Left lung (tissue), 10 donors: ENCODE measurements around the gene PCDH1. TPM values are rescaled to one million over a fixed set of nuclear protein-coding genes. Genes with fewer than 3 reads are reported as not detected.

ENCODE experiments used
- ATAC-seq: fragments of 200-7000 bp; cut with Tn5 transposase; one replicate; pipeline ENCODE4 v1.9.1; 2020; ENCODE audit warnings: moderate library complexity
- DNase-seq, 4 donors: peaks; one replicate each; pipeline ENCODE4 v3.0.0-alpha.2; 2013 to 2020
- H3K27ac ChIP-seq, 2 donors: fragments of 200-600 bp; sonication (generic) in 1 of 2; one replicate each; pipeline versions ENCODE4 v1.5.0 to v1.8.0; 2020 to 2021
- H3K27me3 ChIP-seq, 2 donors: fragments of 200-600 bp; sonication (generic) in 1 of 2; one replicate each; pipeline versions ENCODE4 v1.5.0 to v1.8.0; 2020 to 2021
- H3K36me3 ChIP-seq, 2 donors: fragments of 200-600 bp; sonication (generic) in 1 of 2; one replicate each; pipeline versions ENCODE4 v1.5.0 to v1.8.0; 2020 to 2021
- H3K4me1 ChIP-seq, 2 donors: fragments of 200-600 bp; one replicate each; pipeline ENCODE4 v1.8.0; 2021
- H3K4me3 ChIP-seq, 2 donors: fragments of 200-600 bp; sonication (generic) in 1 of 2; one replicate each; pipeline versions ENCODE4 v1.5.0 to v1.8.0; 2020 to 2021; ENCODE audit warnings: mild to moderate bottlenecking in 1 of 2
- H3K9me3 ChIP-seq, 2 donors: fragments of 200-600 bp; sonication (generic) in 1 of 2; one replicate each; pipeline versions ENCODE4 v1.5.0 to v1.8.0; 2020 to 2021
- CTCF ChIP-seq, 2 donors: fragments of 200-600 bp; sonication (generic) in 1 of 2; IDR thresholded peaks; one replicate each; pipeline versions ENCODE4 v1.5.0 to v1.8.0; 2021; ENCODE audit warnings: antibody characterized with exemption in 2 of 2
- intact Hi-C, 2 donors: fragments of 100-400 bp; cut with DNase I; formaldehyde crosslinking; loops; one replicate each; pipeline versions ENCODE4 v1.11.2 to v1.14.2; 2022
- polyA plus RNA-seq, 6 donors: library from polyadenylated mRNA; unstranded; fragments of 120-200 nt; gene quantifications; one replicate each; pipeline ENCODE4 v1.2.1, GENCODE V29; 2013; ENCODE audit not compliant: insufficient read length in 6 of 6
- total RNA-seq, 2 donors: library from RNA; stranded (reverse); fragmentation: NEBNext Ultra II Directional; extraction: Animal tissue kit (Norgen Biotek cat#: 25700); gene quantifications; one replicate each; pipeline ENCODE4 v1.2.1, GENCODE V29; 2021
- donor health status: DM: no; HTN: yes; CAD: no.
- donor health status: DM: no; HTN: no; CAD: no.

PCDH1 gene
- total and polyA plus RNA-seq, 8 donors = 23.6 to 65.0 (median 34.1) TPM

- Histone ChIP-seq H3K4me3 (no peak overlapping the region), H3K27me3 (peaks cover 0 to 9% of the 10 kb centered on the region in 2 donors), H3K4me1 (peaks cover 0 to 3% of the 10 kb centered on the region in 2 donors), H3K27ac (no peak overlapping the region), H3K36me3 (peaks cover 0 to 15% of the 10 kb centered on the region in 2 donors), H3K9me3 (no peaks in the 10 kb centered on the region)
- DNase-seq (no peak), ATAC-seq (no peak)
- TF ChIP-seq CTCF (IDR thresholded peaks at IDR 0.05) = no peak
- intact Hi-C loops = no loop called here
Observed at GRCh38 chr5:141856037-141856790, 22.0 kb downstream of the PCDH1 start.

GRCh38 chr5:141855265-141856036 lies 22.8 kb downstream of the PCDH1 start:
- no peak overlapping the region for H3K27ac ChIP-seq
- intact Hi-C loops = no loop called here

GRCh38 chr5:141853895-141854626 lies 24.1 kb downstream of the PCDH1 start:
- Histone ChIP-seq H3K4me1 (peaks cover 3 to 13% of the 10 kb centered on the region in 2 donors), H3K4me3 (no peak overlapping the region), H3K27me3 (peaks cover 0 to 12% of the 10 kb centered on the region in 2 donors), H3K9me3 (no peaks in the 10 kb centered on the region), H3K27ac (no peak overlapping the region), H3K36me3 (peaks cover 0 to 12% of the 10 kb centered on the region in 2 donors)
- intact Hi-C loops = no loop called here
- ATAC-seq (no peak), DNase-seq (no peak)
- no peak for TF ChIP-seq CTCF (IDR thresholded peaks at IDR 0.05)

More at GRCh38 chr5:141855265-141856036, 22.8 kb downstream of the PCDH1 start:
- DNase-seq (peak in 1 of 4 donors; percentile 70), ATAC-seq (no peak)
- peaks cover 0 to 8% of the 10 kb centered on the region in 2 donors for H3K4me1 ChIP-seq
- H3K36me3 ChIP-seq = peaks cover 0 to 15% of the 10 kb centered on the region in 2 donors
- no peaks in the 10 kb centered on the region for H3K9me3 ChIP-seq
- no peak for TF ChIP-seq CTCF (IDR thresholded peaks at IDR 0.05)
- peaks cover 0 to 16% of the 10 kb centered on the region in 2 donors for H3K27me3 ChIP-seq
- no peak overlapping the region for H3K4me3 ChIP-seq

GRCh38 chr5:141852448-141852847 lies 25.8 kb downstream of the PCDH1 start:
- Histone ChIP-seq H3K27me3 (peaks cover 0 to 22% of the 10 kb centered on the region in 2 donors), H3K9me3 (no peaks in the 10 kb centered on the region), H3K36me3 (peaks cover 0 to 12% of the 10 kb centered on the region in 2 donors), H3K4me3 (no peak overlapping the region), H3K27ac (no peak overlapping the region), H3K4me1 (peaks cover 15 to 27% of the 10 kb centered on the region in 2 donors)
- DNase-seq (no peak), ATAC-seq (no peak)
- no peak for TF ChIP-seq CTCF (IDR thresholded peaks at IDR 0.05)
- intact Hi-C loops = no loop called here
